Fibroblast of lung (primary cell): ENCODE results near the gene CCDC190. TPM values are rescaled to one million over a fixed set of nuclear protein-coding genes. Genes with fewer than 3 reads are reported as not detected.
"Not testable (repeated sequence)": the region's sequence is repeated elsewhere in the genome, so short reads cannot be mapped to it uniquely, and the experiment has no call there.

Source experiments
- DNase-seq, 2 donors: peaks; one replicate each; pipeline versions ENCODE4 v3.0.0 to v3.0.0-alpha.2; 2010; ENCODE audit warnings: low read depth in 2 of 2
- H2AFZ ChIP-seq: 2 replicates; pipeline ENCODE4 v1.5.1; 2012; ENCODE audit warnings: low read length, control low read depth, inconsistent platforms
- H3K27ac ChIP-seq: 2 replicates; pipeline ENCODE4 v1.5.1; 2011; ENCODE audit warnings: low read length, control low read depth; ENCODE audit not compliant: insufficient read depth
- H3K27me3 ChIP-seq: 2 replicates; pipeline ENCODE4 v1.5.1; 2011; ENCODE audit warnings: mild to moderate bottlenecking, low read length; ENCODE audit not compliant: control insufficient read depth, insufficient read depth
- H3K36me3 ChIP-seq: 2 replicates; pipeline ENCODE4 v1.5.1; 2011; ENCODE audit warnings: low read length; ENCODE audit not compliant: control insufficient read depth, insufficient read depth
- H3K4me1 ChIP-seq: 2 replicates; pipeline ENCODE4 v1.5.1; 2011; ENCODE audit warnings: low read length; ENCODE audit not compliant: control insufficient read depth, insufficient read depth; ENCODE audit errors: extremely low read depth
- H3K4me2 ChIP-seq: 2 replicates; pipeline ENCODE4 v1.5.1; 2011; ENCODE audit warnings: low read length, control low read depth; ENCODE audit not compliant: insufficient read depth; ENCODE audit errors: extremely low read depth
- H3K4me3 ChIP-seq, 4 experiments: fragments of 200-600 bp in 1 of 4; sonication (generic) in 1 of 4; replicated peaks in 1 of 4; 2 replicates each; pipeline ENCODE4 v1.5.1; 2011 to 2016; ENCODE audit warnings: low read length in 4 of 4, low read depth in 3 of 4, mild to moderate bottlenecking in 3 of 4, control low read depth in 2 of 4, inconsistent platforms in 1 of 4, mixed read lengths in 1 of 4; ENCODE audit not compliant: insufficient read depth in 1 of 4; ENCODE audit errors: control extremely low read depth in 1 of 4
- H3K79me2 ChIP-seq: 2 replicates; pipeline ENCODE4 v1.5.1; 2012; ENCODE audit warnings: mild to moderate bottlenecking, low read length, inconsistent platforms; ENCODE audit not compliant: control insufficient read depth, insufficient read depth
- H3K9ac ChIP-seq: 2 replicates; pipeline ENCODE4 v1.5.1; 2011; ENCODE audit warnings: mild to moderate bottlenecking, low read length, control low read depth; ENCODE audit not compliant: insufficient read depth
- H3K9me3 ChIP-seq: 2 replicates; pipeline ENCODE4 v1.5.1; 2012; ENCODE audit warnings: low read depth, low read length; ENCODE audit not compliant: control insufficient read depth, insufficient read depth
- H4K20me1 ChIP-seq: 2 replicates; pipeline ENCODE4 v1.5.1; 2011; ENCODE audit warnings: low read length; ENCODE audit not compliant: control insufficient read depth, insufficient read depth; ENCODE audit errors: extremely low read depth
- CTCF ChIP-seq, 2 donors: IDR thresholded peaks in 1 of 2; conservative IDR thresholded peaks in 1 of 2; 1 replicate in 1 of 2; 2 replicates in 1 of 2; pipeline ENCODE4 v1.5.1; 2011 to 2012; ENCODE audit warnings: low read length in 2 of 2, control low read depth in 1 of 2, inconsistent platforms in 1 of 2, low read depth in 1 of 2, mild to moderate bottlenecking in 1 of 2
- EZH2 ChIP-seq: IDR thresholded peaks from 2 replicates; pipeline ENCODE4 v1.5.1; 2012; ENCODE audit warnings: low read length, control low read depth, mild to moderate bottlenecking; ENCODE audit errors: missing control alignments
- polyA plus RNA-seq, 2 donors: library from polyadenylated mRNA; depleted of rRNA in 1 of 2; stranded (reverse) in 1 of 2; unstranded in 1 of 2; fragments of >200 nt; gene quantifications; 2 replicates each; pipeline ENCODE4 v1.2.1, GENCODE V29; 2011 to 2012; ENCODE audit warnings: missing spikeins in 1 of 2
- total RNA-seq: library from RNA; depleted of rRNA; stranded (reverse); fragments of >200 nt; gene quantifications from 2 replicates; pipeline ENCODE4 v1.2.1, GENCODE V29; 2014

Gene CCDC190
- total and polyA plus RNA-seq, 2 donors (not counting 1 experiment from before 2014, with no cell fraction given): 0.36 TPM; not detected in 1

GRCh38 chr1:162873671-162874666 is 13.0 kb upstream of the CCDC190 start:
- H3K4me1 ChIP-seq: no peaks in the 10 kb centered on the region
- no peak overlapping the region for H3K27ac ChIP-seq

DNA sequence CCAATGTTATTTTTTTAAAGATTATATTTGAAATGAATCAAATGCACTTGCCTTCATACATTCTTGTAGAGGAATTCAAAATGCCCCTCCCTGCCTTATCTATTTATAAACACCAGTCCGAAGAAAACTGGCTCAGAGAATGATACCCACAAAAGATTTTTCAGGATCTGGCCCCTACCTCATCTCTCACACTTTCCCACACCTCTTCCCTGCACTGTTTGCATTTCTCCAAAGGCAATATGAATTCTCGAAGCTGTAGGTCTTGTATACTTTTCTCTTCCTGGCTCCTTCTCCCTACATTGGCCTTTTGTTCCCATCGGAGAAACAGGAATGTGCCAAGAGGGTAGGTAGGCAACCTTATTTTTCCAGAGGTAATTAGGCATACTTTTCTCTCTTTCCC is 12.0 kb upstream of the CCDC190 start:
- Histone ChIP-seq H3K4me3 (no peak overlapping the region), H3K4me2 (no peak overlapping the region), H3K4me1 (no peaks in the 10 kb centered on the region), H3K79me2 (no peaks in the 10 kb centered on the region), H3K27me3 (no peaks in the 10 kb centered on the region), H3K36me3 (no peaks in the 10 kb centered on the region), H2AFZ (no peak overlapping the region), H4K20me1 (no peaks in the 10 kb centered on the region), H3K9me3 (no peaks in the 10 kb centered on the region), H3K27ac (no peak overlapping the region), H3K9ac (no peak overlapping the region)
- DNase-seq: peak in 1 of 2 donors; percentile 79
- no peak for TF ChIP-seq EZH2
- no peak for TF ChIP-seq CTCF (conservative IDR thresholded peaks at IDR 0.05 in 1 of 2, IDR thresholded peaks at IDR 0.05 in 1 of 2; ENCODE audit: low read depth in 1 of 2, low read length in 2 of 2)

More at GRCh38 chr1:162873671-162874666, 13.0 kb upstream of the CCDC190 start:
- peak; percentile 69 to 96 for DNase-seq
- Histone ChIP-seq H4K20me1 (no peaks in the 10 kb centered on the region), H3K9me3 (no peaks in the 10 kb centered on the region), H3K36me3 (no peaks in the 10 kb centered on the region), H3K9ac (no peak overlapping the region), H3K79me2 (no peaks in the 10 kb centered on the region), H3K4me3 (no peak overlapping the region), H3K27me3 (no peaks in the 10 kb centered on the region), H3K4me2 (no peak overlapping the region), H2AFZ (peak overlapping the region; percentile 60)
- TF ChIP-seq CTCF (conservative IDR thresholded peaks at IDR 0.05 in 1 of 2, IDR thresholded peaks at IDR 0.05 in 1 of 2; ENCODE audit: low read depth in 1 of 2, low read length in 2 of 2) (peak in 1 of 2 donors; percentile 52), EZH2 (no peak)

DNA sequence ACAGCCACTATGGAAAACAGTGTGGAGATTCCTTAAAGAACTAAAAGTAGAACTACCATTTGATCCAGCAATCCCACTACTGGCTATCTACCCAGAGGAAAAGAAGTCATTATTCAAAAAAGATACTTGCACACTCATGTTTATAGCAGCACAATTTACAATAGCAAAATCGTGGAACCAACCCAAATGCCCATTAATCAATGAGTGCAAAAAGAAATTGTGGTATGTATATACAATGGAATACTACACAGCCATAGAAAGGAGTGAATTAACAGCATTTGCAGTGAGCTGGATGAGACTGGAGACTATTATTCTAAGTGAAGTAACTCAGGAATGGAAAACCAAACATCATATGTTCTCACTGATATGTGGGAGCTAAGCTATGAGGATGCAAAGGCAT is 10.4 kb upstream of the CCDC190 start:
- H3K4me1 ChIP-seq, H3K4me2 ChIP-seq, H3K79me2 ChIP-seq, H3K4me3 ChIP-seq, H3K9me3 ChIP-seq, H3K9ac ChIP-seq, H2AFZ ChIP-seq, H3K27me3 ChIP-seq, DNase-seq, H3K27ac ChIP-seq, H3K36me3 ChIP-seq, H4K20me1 ChIP-seq: not testable (repeated sequence)
